GM12878 (cell line): ENCODE data around the gene B3GALT4. TPM values are rescaled to one million over a fixed set of nuclear protein-coding genes. Genes with fewer than 3 reads are reported as not detected.
A peak's percentile ranks its signal among the peaks of the same experiment; 100 is the strongest.

Source experiments
- ATAC-seq: fragments of 200-7000 bp; cut with Tn5 transposase; 3 replicates; pipeline ENCODE4 v1.9.1; 2020; ENCODE audit warnings: mild to moderate bottlenecking, moderate library complexity
- BruUV-seq: library from RNA; stranded (reverse); fragments of 400-500 nt; replicated peaks from 2 replicates; lab custom pipeline; 2021; lab: Mats Ljungman, UMichigan
- CTCF ChIA-PET: fragments of 300-600 bp; sonication (Branson Sonifier 250); formaldehyde crosslinking; extraction: SDS; loops from one replicate; lab custom pipeline; 2021; ENCODE audit warnings: inconsistent platforms; lab: Yijun Ruan, JAX
- POLR2A ChIA-PET: fragments of 350-600 bp; formaldehyde crosslinking; extraction: SDS; loops from one replicate; lab custom pipeline; 2021; ENCODE audit warnings: inconsistent platforms; lab: Charles Lee
- RAD21 ChIA-PET: fragments of 300-600 bp; sonication (Branson Sonifier 250); formaldehyde crosslinking; loops from one replicate; lab custom pipeline; 2023; ENCODE audit warnings: antibody characterized with exemption; ENCODE audit not compliant: unreplicated experiment; lab: Charles Lee
- SMC1A ChIA-PET: fragments of 300-600 bp; sonication (Branson Sonifier 250); formaldehyde crosslinking; loops from one replicate; lab custom pipeline; 2023; ENCODE audit not compliant: unreplicated experiment, uncharacterized antibody; lab: Charles Lee
- DNase-seq: peaks from one replicate; pipeline ENCODE4 v3.0.0-alpha.2; 2011; ENCODE audit warnings: low read depth, low spot score
- FAIRE-seq: peaks from 3 replicates; lab custom pipeline; 2011; peaks lifted over from hg19 to GRCh38; lab: Jason Lieb, UNC
- H2AFZ ChIP-seq: 2 replicates; pipeline ENCODE4 v1.6.0; 2011; ENCODE audit warnings: low read depth, low read length, control low read depth; ENCODE audit not compliant: control insufficient read depth
- H3K27ac ChIP-seq: 2 replicates; pipeline ENCODE4 v1.5.1; 2011; ENCODE audit warnings: control low read depth; ENCODE audit not compliant: control insufficient read depth, insufficient read depth
- H3K27me3 ChIP-seq, 2 experiments: replicated peaks in 1 of 2; 2 replicates each; pipeline versions ENCODE4 v1.6.0 to v1.6.1; 2011; ENCODE audit warnings: low read length in 1 of 2; ENCODE audit not compliant: control insufficient read depth in 2 of 2, insufficient read depth in 2 of 2
- H3K36me3 ChIP-seq, 2 experiments: 2 replicates each; pipeline ENCODE4 v1.5.1; 2011; ENCODE audit warnings: low read length in 1 of 2; ENCODE audit not compliant: control insufficient read depth in 2 of 2, insufficient read depth in 2 of 2
- H3K4me1 ChIP-seq: 2 replicates; pipeline ENCODE4 v1.6.1; 2011; ENCODE audit warnings: mild to moderate bottlenecking, low read length, moderate library complexity, mixed read lengths; ENCODE audit not compliant: control insufficient read depth, insufficient read depth
- H3K4me2 ChIP-seq: 2 replicates; pipeline ENCODE4 v1.6.0; 2011; ENCODE audit warnings: control low read depth; ENCODE audit not compliant: control insufficient read depth, insufficient read depth
- H3K4me3 ChIP-seq: fragments of 200-600 bp; sonication (generic); 2 replicates; pipeline ENCODE4 v1.5.1; 2016
- H3K79me2 ChIP-seq: 2 replicates; pipeline ENCODE4 v1.6.0; 2011; ENCODE audit warnings: low read length; ENCODE audit not compliant: control insufficient read depth, insufficient read depth
- H3K9ac ChIP-seq: 2 replicates; pipeline ENCODE4 v1.8.0; 2011; ENCODE audit warnings: low read length, control low read depth, mixed read lengths; ENCODE audit not compliant: control insufficient read depth, insufficient read depth
- H3K9me3 ChIP-seq: replicated peaks from 3 replicates; pipeline ENCODE4 v1.5.1; 2011; ENCODE audit warnings: mild to moderate bottlenecking, low read length; ENCODE audit not compliant: control insufficient read depth, insufficient read depth
- H4K20me1 ChIP-seq: 2 replicates; pipeline ENCODE4 v1.6.0; 2011; ENCODE audit not compliant: control insufficient read depth, insufficient read depth
- ATF7 ChIP-seq: fragments of 450-650 bp; IDR thresholded peaks from 2 replicates; pipeline ENCODE4 v1.6.1; 2016; ENCODE audit warnings: low read depth, mild to moderate bottlenecking
- CEBPB ChIP-seq, 2 experiments: fragments of 150-350 bp in 1 of 2; IDR thresholded peaks; 2 replicates each; pipeline ENCODE4 v1.6.1; 2012 to 2014; ENCODE audit warnings: low read depth in 2 of 2, low read length in 2 of 2, borderline replicate concordance in 1 of 2, inconsistent platforms in 1 of 2
- CHD4 ChIP-seq: fragments of 200-600 bp; sonication (generic); IDR thresholded peaks from 2 replicates; pipeline ENCODE4 v1.6.1; 2016; ENCODE audit warnings: mild to moderate bottlenecking
- E2F8 ChIP-seq: fragments of 450-650 bp; IDR thresholded peaks from 2 replicates; pipeline ENCODE4 v1.6.1; 2018; ENCODE audit warnings: mild to moderate bottlenecking, low read depth, moderate library complexity; ENCODE audit not compliant: partially characterized antibody
- GATAD2B ChIP-seq: fragments of 450-650 bp; conservative IDR thresholded peaks from 2 replicates; pipeline ENCODE4 v1.6.1; 2017; ENCODE audit warnings: low read depth, mild to moderate bottlenecking, moderate library complexity
- IRF4 ChIP-seq: IDR thresholded peaks from 2 replicates; pipeline ENCODE4 v1.6.1; 2011; ENCODE audit warnings: low read depth, low read length
- KDM1A ChIP-seq: fragments of 200-600 bp; sonication (generic); IDR thresholded peaks from 2 replicates; pipeline ENCODE4 v1.6.1; 2016; ENCODE audit warnings: borderline replicate concordance
- MEF2A ChIP-seq: IDR thresholded peaks from 2 replicates; pipeline ENCODE4 v1.6.1; 2011; ENCODE audit warnings: low read depth, mild to moderate bottlenecking, low read length, moderate library complexity; ENCODE audit not compliant: insufficient read depth
- MEF2B ChIP-seq: fragments of 450-650 bp; IDR thresholded peaks from 2 replicates; pipeline ENCODE4 v1.6.1; 2018; ENCODE audit warnings: mild to moderate bottlenecking, moderate library complexity; ENCODE audit not compliant: partially characterized antibody, poor library complexity, severe bottlenecking
- MYB ChIP-seq: fragments of 150-350 bp; IDR thresholded peaks from 2 replicates; pipeline ENCODE4 v1.6.1; 2014; ENCODE audit warnings: mild to moderate bottlenecking, low read depth, low read length, borderline replicate concordance
- NFXL1 ChIP-seq: fragments of 450-650 bp; IDR thresholded peaks from 2 replicates; pipeline ENCODE4 v1.6.1; 2017; ENCODE audit warnings: antibody characterized with exemption, mild to moderate bottlenecking, borderline replicate concordance
- NFYB ChIP-seq: IDR thresholded peaks from 2 replicates; pipeline ENCODE4 v1.6.1; 2011; ENCODE audit warnings: low read depth, mild to moderate bottlenecking, low read length, improper control_type of control experiment, moderate library complexity; ENCODE audit not compliant: insufficient read depth
- RAD51 ChIP-seq: fragments of 450-650 bp; IDR thresholded peaks from 2 replicates; pipeline ENCODE4 v1.6.1; 2016; ENCODE audit warnings: moderate library complexity, mild to moderate bottlenecking, inconsistent platforms
- RBBP5 ChIP-seq: fragments of 200-600 bp; sonication (generic); conservative IDR thresholded peaks from 2 replicates; pipeline ENCODE4 v1.6.1; 2016
- RUNX3 ChIP-seq: IDR thresholded peaks from 2 replicates; pipeline ENCODE4 v1.6.1; 2012; ENCODE audit warnings: low read length, inconsistent platforms
- SUPT20H ChIP-seq: IDR thresholded peaks from 2 replicates; pipeline ENCODE4 v1.6.1; 2011; ENCODE audit warnings: low read depth, mild to moderate bottlenecking, low read length, moderate library complexity, borderline replicate concordance; ENCODE audit not compliant: control insufficient read depth
- TAF1 ChIP-seq: IDR thresholded peaks from 2 replicates; pipeline ENCODE4 v1.6.1; 2011; ENCODE audit warnings: mild to moderate bottlenecking, low read depth, low read length, borderline replicate concordance
- TCF12 ChIP-seq: IDR thresholded peaks from 2 replicates; pipeline ENCODE4 v1.6.1; 2011; ENCODE audit warnings: low read depth, mild to moderate bottlenecking, low read length
- WGBS: methylation state at CpG from one replicate; pipeline ENCODE4 v1.1.6; 2016; ENCODE audit warnings: low lambda C conversion rate; ENCODE audit not compliant: insufficient replicate concordance, insufficient coverage; ENCODE audit errors: missing lambda C conversion rate; 5-methylcytosine and 5-hydroxymethylcytosine counted together
- in situ Hi-C: fragments of 300-500 bp; cut with MboI; formaldehyde crosslinking; loops from 9 replicates; pipeline ENCODE4 v1.14.3; 2018; ENCODE audit warnings: mixed read lengths
- intact Hi-C: fragments of 100-400 bp; cut with micrococcal nuclease; formaldehyde crosslinking; loops from one replicate; pipeline ENCODE4 v1.14.2; 2022; ENCODE audit not compliant: unreplicated experiment
- polyA plus RNA-seq, 11 experiments: library from polyadenylated mRNA; depleted of rRNA in 4 of 11; unstranded in 6 of 11; stranded (reverse) in 5 of 11; fragments of >200 nt; fragmentation: Nextera tagmentation in 4 of 11; fragmentation: Illumina TruSeq in 1 of 11; extraction: Ambion mirVana in 4 of 11; extraction: Trizol in 1 of 11; gene quantifications; 1 replicate in 1 of 11; 2 replicates in 10 of 11; pipeline versions ENCODE4 v1.2.1 to v1.2.3, GENCODE V29; 2011 to 2016; ENCODE audit warnings: inconsistent platforms in 2 of 11, missing spikeins in 2 of 11, low read depth in 1 of 11
- total RNA-seq, 4 experiments: library from RNA; depleted of rRNA in 3 of 4; stranded (reverse); fragments of >200 nt in 3 of 4; fragmentation: Illumina TruSeq in 1 of 4; extraction: Trizol in 1 of 4; gene quantifications; 2 replicates each; pipeline versions ENCODE4 v1.2.1 to v1.2.3, GENCODE V29; 2013 to 2021
- TF ChIP-seq, protein P1 (sequence below): fragments of 450-650 bp; IDR thresholded peaks from 2 replicates; pipeline ENCODE4 v1.6.1; 2014; ENCODE audit warnings: mild to moderate bottlenecking

Gene B3GALT4
- total and polyA plus RNA-seq, 10 of the 15 experiments (the other 5 are each of a cell fraction or from before 2014, with no cell fraction given) = 0.27 to 8.2 (median 2.6) TPM

GRCh38 chr6:33313709-33314514, 37.0 kb downstream of the B3GALT4 start, which contains the start of gene TAPBP (continued):
- TF ChIP-seq MEF2B = peak; percentile 85
- TF ChIP-seq, all 136 proteins: peak for 47

DNA sequence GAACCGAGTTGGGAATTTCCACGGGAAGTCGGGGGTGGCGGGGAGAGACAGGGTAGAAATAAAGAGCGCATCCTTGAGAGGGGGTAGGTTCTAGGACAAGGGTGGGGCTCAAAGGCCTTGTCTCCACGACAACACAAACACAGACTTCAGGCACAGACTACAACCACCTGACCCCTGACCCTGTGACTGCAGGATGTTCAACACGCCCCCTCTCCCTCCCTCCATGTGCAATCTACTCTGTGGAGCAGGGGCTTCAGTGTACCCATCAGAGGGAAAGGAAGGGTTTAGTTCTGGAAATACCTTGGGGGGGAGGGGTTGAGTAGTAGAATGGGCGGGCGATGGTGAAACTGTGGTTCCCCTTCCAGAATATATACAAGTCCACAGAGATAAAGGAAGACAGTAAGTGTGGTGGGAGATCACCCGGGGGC, 37.6 kb downstream of the B3GALT4 start:
- H3K4me2 ChIP-seq = peak overlapping the region; percentile 67
- RAD21 ChIA-PET = no interaction called here
- TF ChIP-seq RUNX3 = no peak
- TF ChIP-seq ATF7 = no peak
- no peak for TF ChIP-seq MYB
- TF ChIP-seq RBBP5 = no peak
- TF ChIP-seq E2F8 = no peak
- TF ChIP-seq TAF1 = no peak
- TF ChIP-seq KDM1A = no peak
- TF ChIP-seq MEF2A = 0 out of 2 replicates have a peak, but pooled peaks have one; percentile 16
- TF ChIP-seq IRF4 = no peak
- no peak for TF ChIP-seq NFXL1
- TF ChIP-seq SUPT20H = no peak
- 0 out of 2 replicates have a peak, but pooled peaks have one; percentile 28 for TF ChIP-seq GATAD2B
- TF ChIP-seq CHD4 = no peak
- TF ChIP-seq, protein P1, sequence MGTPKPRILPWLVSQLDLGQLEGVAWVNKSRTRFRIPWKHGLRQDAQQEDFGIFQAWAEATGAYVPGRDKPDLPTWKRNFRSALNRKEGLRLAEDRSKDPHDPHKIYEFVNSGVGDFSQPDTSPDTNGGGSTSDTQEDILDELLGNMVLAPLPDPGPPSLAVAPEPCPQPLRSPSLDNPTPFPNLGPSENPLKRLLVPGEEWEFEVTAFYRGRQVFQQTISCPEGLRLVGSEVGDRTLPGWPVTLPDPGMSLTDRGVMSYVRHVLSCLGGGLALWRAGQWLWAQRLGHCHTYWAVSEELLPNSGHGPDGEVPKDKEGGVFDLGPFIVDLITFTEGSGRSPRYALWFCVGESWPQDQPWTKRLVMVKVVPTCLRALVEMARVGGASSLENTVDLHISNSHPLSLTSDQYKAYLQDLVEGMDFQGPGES = no peak
- peak; percentile 85 for TF ChIP-seq RAD51
- no peak for TF ChIP-seq CEBPB (IDR thresholded peaks at IDR 0.05; ENCODE audit: borderline replicate concordance in 1 of 2, low read depth in 2 of 2, low read length in 2 of 2)
- TF ChIP-seq TCF12 = no peak
- TF ChIP-seq NFYB = no peak

More for the DNA sequence above, 37.6 kb downstream of the B3GALT4 start:
- ChIA-PET CTCF (no interaction called here), SMC1A (interaction anchor here (1.0 to 1.2 kb wide), 2 partner anchors 9 to 76 kb away, joined by 3 to 4 read pairs; no protein-coding TSS in a partner anchor), POLR2A (no interaction called here)
- H3K27me3 ChIP-seq = no peaks in the 10 kb centered on the region
- in situ Hi-C loops = no loop called here
- peaks cover 25% of the 10 kb centered on the region for H3K4me1 ChIP-seq
- peak; percentile 23 for FAIRE-seq
- peak overlapping the region; percentile 97 for H3K9ac ChIP-seq
- peak; percentile 63 for ATAC-seq
- 0% methylated on average over 10 of the region's 10 CpGs for WGBS
- no peaks in the 10 kb centered on the region for H3K9me3 ChIP-seq
- H3K36me3 ChIP-seq = peaks cover 5 to 6% of the 10 kb centered on the region in 2 experiments; a peak in 3 of 4 replicates
- intact Hi-C loops = loop anchor here (1.0 kb wide), 2 partner anchors 15 to 37 kb away; partner anchors contain the start of gene B3GALT4
- peak overlapping the region; percentile 96 for H3K27ac ChIP-seq
- no TSS peak for BruUV-seq
- H2AFZ ChIP-seq = peak overlapping the region; percentile 61
- H3K79me2 ChIP-seq = peaks cover 56% of the 10 kb centered on the region
- H3K4me3 ChIP-seq = peak overlapping the region; percentile 99
- no peak for DNase-seq
- H4K20me1 ChIP-seq = no peaks in the 10 kb centered on the region
